Astrocyte of the spinal cord (primary cell): ENCODE results near the gene RNF220.
A peak's percentile ranks its signal among the peaks of the same experiment; 100 is the strongest.

Source experiments
- DNase-seq: peaks from one replicate; pipeline ENCODE4 v3.0.0; 2011; ENCODE audit warnings: low read depth, low spot score
- H3K4me3 ChIP-seq: 2 replicates; pipeline ENCODE4 v1.5.1; 2011; ENCODE audit warnings: low read depth, mild to moderate bottlenecking, low read length, moderate library complexity
- in situ Hi-C: cut with HindIII; loops from 2 replicates; pipeline ENCODE4 v1.10.0; 2017; ENCODE audit warnings: low sequenced_read_pairs
- TF ChIP-seq, protein P1 (sequence below): IDR thresholded peaks from 2 replicates; pipeline ENCODE4 v1.5.1; 2012; ENCODE audit warnings: low read depth, mild to moderate bottlenecking, low read length, inconsistent platforms

The RNF220 gene

DNA sequence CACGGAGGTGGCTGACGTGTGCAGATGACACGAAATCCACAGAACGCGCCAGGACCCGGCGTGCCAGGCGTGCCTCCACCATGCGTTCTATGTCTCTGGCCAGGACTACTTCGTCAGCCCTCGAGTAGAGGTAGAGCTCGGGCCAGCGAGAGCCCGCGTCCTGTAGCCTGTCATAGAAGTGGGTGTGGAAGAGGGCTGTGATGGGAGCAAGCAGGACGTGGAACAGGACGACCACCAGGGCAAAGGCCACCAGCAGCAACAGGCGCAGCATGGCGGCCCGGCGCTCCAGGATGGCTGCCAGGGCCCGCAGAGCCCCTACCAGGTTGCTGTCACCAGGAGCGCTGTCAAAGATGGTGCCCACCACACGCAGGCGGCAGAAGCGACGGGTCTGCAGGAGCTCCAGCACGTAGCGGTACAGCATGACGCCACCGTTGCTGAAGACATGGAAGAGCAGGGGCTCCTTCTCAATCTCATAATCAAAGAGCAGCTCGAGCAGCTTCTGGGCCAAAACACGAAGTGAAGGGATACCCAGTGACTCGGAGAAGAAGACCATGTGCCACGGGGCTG is 249.6 kb downstream of the RNF220 start:
- H3K4me3 ChIP-seq, result no peak overlapping the region
- in situ Hi-C loops, result no loop called here

DNA sequence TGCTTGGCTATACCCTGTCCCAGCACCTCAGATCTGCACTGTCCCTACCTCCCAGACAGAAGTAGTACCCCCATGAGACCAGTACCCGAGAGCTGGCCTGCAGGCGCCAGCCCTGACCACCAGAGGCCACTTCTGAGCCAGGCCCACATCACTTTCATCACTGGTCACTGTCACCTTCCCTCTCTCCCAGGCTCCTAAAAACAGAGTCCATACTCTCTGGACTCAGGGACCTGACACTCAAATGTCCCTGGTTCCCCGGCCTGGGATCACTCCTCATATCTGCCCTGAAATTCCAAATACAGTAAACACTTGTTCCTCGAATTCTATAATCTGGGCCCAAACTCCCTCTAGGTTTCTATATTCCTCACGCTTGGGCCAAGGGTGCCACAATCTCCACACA is 250.6 kb downstream of the RNF220 start:
- TF ChIP-seq, protein P1, sequence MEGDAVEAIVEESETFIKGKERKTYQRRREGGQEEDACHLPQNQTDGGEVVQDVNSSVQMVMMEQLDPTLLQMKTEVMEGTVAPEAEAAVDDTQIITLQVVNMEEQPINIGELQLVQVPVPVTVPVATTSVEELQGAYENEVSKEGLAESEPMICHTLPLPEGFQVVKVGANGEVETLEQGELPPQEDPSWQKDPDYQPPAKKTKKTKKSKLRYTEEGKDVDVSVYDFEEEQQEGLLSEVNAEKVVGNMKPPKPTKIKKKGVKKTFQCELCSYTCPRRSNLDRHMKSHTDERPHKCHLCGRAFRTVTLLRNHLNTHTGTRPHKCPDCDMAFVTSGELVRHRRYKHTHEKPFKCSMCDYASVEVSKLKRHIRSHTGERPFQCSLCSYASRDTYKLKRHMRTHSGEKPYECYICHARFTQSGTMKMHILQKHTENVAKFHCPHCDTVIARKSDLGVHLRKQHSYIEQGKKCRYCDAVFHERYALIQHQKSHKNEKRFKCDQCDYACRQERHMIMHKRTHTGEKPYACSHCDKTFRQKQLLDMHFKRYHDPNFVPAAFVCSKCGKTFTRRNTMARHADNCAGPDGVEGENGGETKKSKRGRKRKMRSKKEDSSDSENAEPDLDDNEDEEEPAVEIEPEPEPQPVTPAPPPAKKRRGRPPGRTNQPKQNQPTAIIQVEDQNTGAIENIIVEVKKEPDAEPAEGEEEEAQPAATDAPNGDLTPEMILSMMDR, result peak; percentile 96
- in situ Hi-C loops, result no loop called here

More for the DNA sequence above, 249.6 kb downstream of the RNF220 start:
- DNase-seq, result no peak
- TF ChIP-seq, protein P1, result no peak

DNA sequence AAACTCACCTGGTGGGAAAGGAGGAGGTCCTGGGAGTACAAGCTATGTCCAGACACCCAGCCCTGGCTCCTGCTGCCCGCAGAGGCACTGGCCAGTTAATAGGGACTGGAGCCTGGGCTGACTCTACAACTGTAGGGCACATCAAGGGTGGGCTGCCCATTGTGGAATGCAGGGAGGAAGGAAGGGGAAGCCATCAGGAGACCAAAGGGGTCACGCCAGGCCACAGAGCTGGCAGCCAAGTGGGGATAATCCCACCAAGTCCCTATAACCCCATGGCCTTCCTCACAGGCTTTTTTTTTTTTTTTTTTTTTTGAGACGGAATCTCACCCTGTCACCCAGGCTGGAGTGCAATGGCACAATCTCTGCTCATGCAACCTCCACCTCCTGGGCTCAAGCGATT is 254.5 kb downstream of the RNF220 start:
- no peak for DNase-seq
- TF ChIP-seq, protein P1, result no peak
- in situ Hi-C loops, result no loop called here
- H3K4me3 ChIP-seq, result no peak overlapping the region

More for the DNA sequence above, 250.6 kb downstream of the RNF220 start:
- H3K4me3 ChIP-seq, result no peak overlapping the region
- no peak for DNase-seq

DNA sequence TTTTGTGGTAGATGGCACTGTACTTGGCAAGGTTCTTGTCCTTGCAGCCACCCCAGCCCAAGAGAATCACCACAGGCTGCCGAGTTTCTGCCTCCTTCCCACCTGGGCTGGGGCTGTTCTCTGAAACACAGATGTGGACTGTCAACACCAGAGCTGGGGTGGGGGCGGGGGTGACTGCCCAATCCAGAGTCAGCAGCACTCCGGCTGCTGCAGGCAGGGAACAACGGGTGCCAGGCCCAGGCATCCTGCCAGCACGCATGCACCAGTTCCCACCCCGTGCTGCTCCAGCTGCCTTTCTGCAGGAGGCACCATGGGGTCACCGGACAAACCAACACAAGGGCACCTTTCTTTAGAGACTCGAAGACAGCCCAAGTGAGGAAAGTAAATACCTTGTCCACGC is 255.1 kb downstream of the RNF220 start:
- H3K4me3 ChIP-seq, result no peak overlapping the region
- DNase-seq, result peak; percentile 16
- in situ Hi-C loops, result no loop called here
- TF ChIP-seq, protein P1, result no peak

DNA sequence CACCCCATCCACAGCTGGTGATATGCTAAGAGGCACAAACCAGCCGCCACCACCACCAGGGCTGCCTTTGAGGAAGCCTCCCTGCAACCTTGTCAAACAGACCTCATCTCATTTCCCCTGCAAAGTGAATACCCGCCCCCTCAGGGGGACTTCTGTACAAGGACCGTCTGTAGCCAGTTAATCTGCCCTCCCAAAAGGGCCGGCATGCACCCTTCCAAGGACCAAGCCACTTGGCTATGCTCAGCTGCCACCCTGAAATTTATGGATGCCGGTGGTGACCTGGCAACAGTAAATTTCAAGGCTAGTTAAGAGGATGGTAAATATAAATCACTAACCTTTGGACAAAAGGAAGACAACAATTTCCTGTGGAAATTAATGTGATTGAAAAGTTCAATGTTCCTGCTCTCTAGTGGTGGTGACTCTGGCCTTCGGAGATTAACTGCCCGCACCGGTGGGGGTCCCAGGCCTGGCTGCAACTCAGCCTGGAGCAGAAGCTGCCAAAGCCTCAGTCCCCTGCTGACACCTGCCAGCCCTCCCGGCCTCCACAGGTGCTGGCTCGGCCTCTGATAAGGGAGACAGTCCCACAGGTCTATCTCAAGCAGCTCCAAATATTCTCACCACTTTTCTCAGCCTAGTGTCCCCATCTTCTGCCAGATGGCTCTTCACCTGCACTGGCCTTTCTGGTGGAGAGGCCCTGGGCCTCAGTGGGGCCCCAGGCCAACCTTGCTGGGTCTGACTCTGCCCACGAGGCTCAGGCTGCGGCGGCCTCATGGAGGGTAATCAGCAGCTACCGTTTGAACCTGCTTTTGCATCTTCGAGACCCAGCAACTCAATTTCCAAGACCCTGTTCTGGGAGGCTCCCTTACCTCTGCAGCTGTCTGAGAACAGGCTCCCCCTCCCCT is 257.0 kb downstream of the RNF220 start:
- in situ Hi-C loops, result no loop called here
- TF ChIP-seq, protein P1, result no peak
- no peak for DNase-seq
- no peak overlapping the region for H3K4me3 ChIP-seq

DNA sequence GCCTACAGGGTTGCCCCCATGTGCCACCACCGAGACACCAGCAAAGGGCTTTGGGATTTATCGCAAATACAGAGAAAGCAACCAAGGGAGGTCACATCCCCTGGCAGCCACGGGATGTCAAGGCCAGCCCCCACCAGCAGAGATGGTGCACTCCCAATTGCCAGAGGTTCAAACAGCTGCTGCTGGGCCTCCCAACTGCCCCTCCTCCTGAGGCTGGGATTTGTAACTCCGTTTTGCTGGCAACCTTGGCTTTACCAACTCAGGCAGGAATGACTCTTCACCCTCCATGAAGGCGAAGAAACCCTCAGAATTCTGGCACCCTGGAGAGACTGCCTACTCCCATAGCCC is 257.6 kb downstream of the RNF220 start:
- DNase-seq, result no peak
- H3K4me3 ChIP-seq, result no peak overlapping the region
- in situ Hi-C loops, result no loop called here
- TF ChIP-seq, protein P1, result no peak
